Liver (tissue), 9 donors: ENCODE results near the gene ZFP62. TPM values are rescaled to one million over a fixed set of nuclear protein-coding genes. Genes with fewer than 3 reads are reported as not detected.
"Not testable (repeated sequence)": the region's sequence is repeated elsewhere in the genome, so short reads cannot be mapped to it uniquely, and the experiment has no call there.

Experiments used
- DNase-seq: peaks from one replicate; pipeline ENCODE4 v3.0.0-alpha.2; 2017; ENCODE audit warnings: low spot score
- H3K27ac ChIP-seq, 2 donors: one replicate each; pipeline ENCODE4 v1.7.0; 2013; ENCODE audit warnings: inconsistent platforms in 2 of 2, low read length in 2 of 2, control low read depth in 1 of 2, low read depth in 1 of 2, mild to moderate bottlenecking in 1 of 2
- H3K27me3 ChIP-seq, 4 donors: one replicate each; pipeline versions ENCODE4 v1.6.1 to v1.7.0; 2013; ENCODE audit warnings: low read length in 3 of 4, inconsistent platforms in 1 of 4, mild to moderate bottlenecking in 1 of 4, moderate library complexity in 1 of 4; ENCODE audit not compliant: control insufficient read depth in 4 of 4, insufficient read depth in 4 of 4
- H3K36me3 ChIP-seq, 4 donors: one replicate each; pipeline versions ENCODE4 v1.6.1 to v1.7.0; 2013; ENCODE audit warnings: low read length in 3 of 4, mild to moderate bottlenecking in 3 of 4, low read depth in 1 of 4, moderate library complexity in 1 of 4; ENCODE audit not compliant: control insufficient read depth in 4 of 4, insufficient read depth in 3 of 4
- H3K4me1 ChIP-seq, 4 donors: one replicate each; pipeline versions ENCODE4 v1.6.1 to v1.7.0; 2013; ENCODE audit warnings: low read length in 3 of 4, mild to moderate bottlenecking in 3 of 4, moderate library complexity in 1 of 4; ENCODE audit not compliant: control insufficient read depth in 4 of 4, insufficient read depth in 4 of 4
- H3K4me3 ChIP-seq, 3 donors: one replicate each; pipeline versions ENCODE4 v1.6.1 to v1.7.0; 2013; ENCODE audit warnings: low read length in 3 of 3, control low read depth in 1 of 3, low read depth in 1 of 3, mild to moderate bottlenecking in 1 of 3
- H3K9ac ChIP-seq, 2 donors: one replicate each; pipeline ENCODE4 v1.7.0; 2013; ENCODE audit warnings: low read length in 2 of 2, mild to moderate bottlenecking in 2 of 2, moderate library complexity in 2 of 2, control low read depth in 1 of 2, low read depth in 1 of 2
- H3K9me3 ChIP-seq, 4 donors: one replicate each; pipeline versions ENCODE4 v1.6.1 to v1.7.0; 2013; ENCODE audit warnings: low read length in 3 of 4; ENCODE audit not compliant: control insufficient read depth in 4 of 4
- CTCF ChIP-seq: fragments of 150-350 bp; IDR thresholded peaks from 2 replicates; pipeline ENCODE4 v1.5.1; 2017; ENCODE audit warnings: improper control_type of control experiment, low read depth, low read length; ENCODE audit not compliant: missing input control
- EGR1 ChIP-seq, 2 donors: IDR thresholded peaks; 2 replicates each; pipeline ENCODE4 v1.6.1; 2016 to 2018; ENCODE audit warnings: antibody characterized with exemption in 2 of 2, low read depth in 2 of 2
- FOXA1 ChIP-seq: IDR thresholded peaks from 2 replicates; pipeline ENCODE4 v1.6.1; 2016; ENCODE audit warnings: antibody characterized with exemption
- FOXA2 ChIP-seq: IDR thresholded peaks from 2 replicates; pipeline ENCODE4 v1.6.1; 2016; ENCODE audit warnings: antibody characterized with exemption
- HNF4A ChIP-seq, 2 donors: conservative IDR thresholded peaks; 2 replicates each; pipeline ENCODE4 v1.6.1; 2016; ENCODE audit warnings: antibody characterized with exemption in 2 of 2, mild to moderate bottlenecking in 2 of 2
- JUND ChIP-seq, 2 donors: IDR thresholded peaks; 2 replicates each; pipeline ENCODE4 v1.6.1; 2016; ENCODE audit warnings: antibody characterized with exemption in 2 of 2
- RAD21 ChIP-seq, 2 donors: IDR thresholded peaks; 2 replicates each; pipeline ENCODE4 v1.6.1; 2016; ENCODE audit warnings: antibody characterized with exemption in 2 of 2, mild to moderate bottlenecking in 2 of 2
- REST ChIP-seq: IDR thresholded peaks from 2 replicates; pipeline ENCODE4 v1.6.1; 2016; ENCODE audit warnings: antibody characterized with exemption, mild to moderate bottlenecking
- RXRA ChIP-seq, 2 donors: IDR thresholded peaks; 2 replicates each; pipeline ENCODE4 v1.6.1; 2017 to 2018; ENCODE audit warnings: antibody characterized with exemption in 2 of 2, mild to moderate bottlenecking in 1 of 2
- SP1 ChIP-seq: IDR thresholded peaks from 2 replicates; pipeline ENCODE4 v1.6.1; 2018; ENCODE audit warnings: antibody characterized with exemption, mild to moderate bottlenecking
- TAF1 ChIP-seq: conservative IDR thresholded peaks from 2 replicates; pipeline ENCODE4 v1.6.1; 2016; ENCODE audit warnings: antibody characterized with exemption, mild to moderate bottlenecking
- YY1 ChIP-seq: IDR thresholded peaks from 2 replicates; pipeline ENCODE4 v1.6.1; 2016; ENCODE audit warnings: antibody characterized with exemption, mild to moderate bottlenecking
- WGBS: extraction: QIAGEN DNeasy Blood & Tissue Kit; methylation state at CpG from one replicate; pipeline ENCODE4 v1.1.7; 2013; 5-methylcytosine and 5-hydroxymethylcytosine counted together
- polyA plus RNA-seq, 2 donors: library from polyadenylated mRNA; stranded (reverse) in 1 of 2; unstranded in 1 of 2; fragments of 200-250 nt in 1 of 2; fragments of >200 nt in 1 of 2; fragmentation: Nextera tagmentation in 1 of 2; extraction: Ambion mirVana in 1 of 2; gene quantifications; one replicate each; pipeline versions ENCODE4 v1.2.1 to v1.2.3, GENCODE V29; 2013 to 2015
- total RNA-seq, 2 donors: library from RNA; depleted of rRNA; stranded (reverse); fragments of >200 nt; gene quantifications; one replicate each; pipeline ENCODE4 v1.2.3, GENCODE V29; 2014
- donor health status: healthy.
- donor health status: healthy.
- donor health status: healthy.
- donor health status: healthy.
- donor health status: healthy.

Gene ZFP62
- total and polyA plus RNA-seq, 4 donors, result 3.4 to 8.8 (median 5.7) TPM

- Histone ChIP-seq H3K9me3 (no peaks in the 10 kb centered on the region), H3K36me3 (no peaks in the 10 kb centered on the region), H3K4me1 (peaks cover 0 to 4% (median 0%) of the 10 kb centered on the region in 4 donors), H3K4me3 (no peak overlapping the region), H3K9ac (no peak overlapping the region), H3K27me3 (no peaks in the 10 kb centered on the region), H3K27ac (no peak overlapping the region)
- TF ChIP-seq RAD21 (IDR thresholded peaks at IDR 0.05) (no peak), CTCF (no peak), EGR1 (IDR thresholded peaks at IDR 0.05; ENCODE audit: low read depth in 2 of 2) (no peak), REST (no peak)
- DNase-seq, result no peak
- WGBS, result 70% methylated on average over 7 of the region's 7 CpGs
Observed at GRCh38 chr5:180889381-180889780, 28.3 kb upstream of the ZFP62 start.

GRCh38 chr5:180885845-180886529, 24.9 kb upstream of the ZFP62 start:
- H3K9me3 ChIP-seq, H3K4me3 ChIP-seq, H3K27me3 ChIP-seq, H3K27ac ChIP-seq, H3K9ac ChIP-seq, H3K36me3 ChIP-seq, H3K4me1 ChIP-seq, DNase-seq: not testable (repeated sequence)
- peak; percentile 50 for TF ChIP-seq YY1
- TF ChIP-seq SP1, result peak; percentile 44
- peak; percentile 38 for TF ChIP-seq FOXA1
- peak; percentile 29 to 36 for TF ChIP-seq HNF4A (conservative IDR thresholded peaks at IDR 0.05)
- TF ChIP-seq FOXA2, result peak; percentile 77
- WGBS, result 59% methylated on average over 11 of the region's 11 CpGs

- H3K9ac ChIP-seq, result no peak overlapping the region
- DNase-seq, result no peak
- no peaks in the 10 kb centered on the region for H3K36me3 ChIP-seq
- WGBS, result 87% methylated on average over 10 of the region's 10 CpGs
- no peak overlapping the region for H3K27ac ChIP-seq
- no peaks in the 10 kb centered on the region for H3K4me1 ChIP-seq
- H3K9me3 ChIP-seq, result no peaks in the 10 kb centered on the region
- no peak overlapping the region for H3K4me3 ChIP-seq
- no peaks in the 10 kb centered on the region for H3K27me3 ChIP-seq
- no peak for TF ChIP-seq TAF1
- no peak for TF ChIP-seq RXRA (IDR thresholded peaks at IDR 0.05)
- TF ChIP-seq CTCF, result no peak
- TF ChIP-seq REST, result no peak
- no peak for TF ChIP-seq SP1
- no peak for TF ChIP-seq HNF4A (conservative IDR thresholded peaks at IDR 0.05)
- TF ChIP-seq JUND (IDR thresholded peaks at IDR 0.05), result no peak
Observed at GRCh38 chr5:180875860-180876426, 14.9 kb upstream of the ZFP62 start.
